COR-L47 (cell line): ENCODE data around the gene CES3.
"Not testable (repeated sequence)": the region's sequence is repeated elsewhere in the genome, so short reads cannot be mapped to it uniquely, and the experiment has no call there.

Experiments used
- DNase-seq: peaks from one replicate; lab custom pipeline; 2025; lab: John Stamatoyannopoulos, UW

The CES3 gene

DNA sequence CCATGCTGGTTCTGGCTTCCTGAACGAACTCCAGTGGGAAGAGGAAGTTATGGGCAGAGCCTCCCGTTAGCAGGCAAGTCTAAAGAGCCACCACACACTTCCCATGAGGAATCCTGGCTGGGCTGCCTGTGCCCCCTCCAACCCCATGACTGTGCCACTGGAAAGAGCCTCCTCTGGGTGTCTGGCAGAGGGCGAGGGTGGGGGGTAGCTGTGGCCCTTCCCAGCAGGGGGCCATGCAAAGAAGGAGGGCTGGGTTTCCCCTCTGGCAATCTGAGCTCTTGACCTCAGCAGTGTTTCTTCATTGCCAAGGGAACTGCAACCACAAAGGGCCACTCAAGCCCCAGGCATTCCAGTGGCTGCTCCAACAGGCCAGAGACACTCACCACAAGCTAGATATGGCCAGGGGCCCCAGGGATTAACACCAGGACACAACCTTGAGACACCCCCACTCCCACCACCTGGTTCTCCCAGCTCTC is 34.1 kb upstream of the CES3 start:
- DNase-seq = no peak

GRCh38 chr16:66927918-66928649 is 33.0 kb upstream of the CES3 start:
- no peak for DNase-seq

DNA sequence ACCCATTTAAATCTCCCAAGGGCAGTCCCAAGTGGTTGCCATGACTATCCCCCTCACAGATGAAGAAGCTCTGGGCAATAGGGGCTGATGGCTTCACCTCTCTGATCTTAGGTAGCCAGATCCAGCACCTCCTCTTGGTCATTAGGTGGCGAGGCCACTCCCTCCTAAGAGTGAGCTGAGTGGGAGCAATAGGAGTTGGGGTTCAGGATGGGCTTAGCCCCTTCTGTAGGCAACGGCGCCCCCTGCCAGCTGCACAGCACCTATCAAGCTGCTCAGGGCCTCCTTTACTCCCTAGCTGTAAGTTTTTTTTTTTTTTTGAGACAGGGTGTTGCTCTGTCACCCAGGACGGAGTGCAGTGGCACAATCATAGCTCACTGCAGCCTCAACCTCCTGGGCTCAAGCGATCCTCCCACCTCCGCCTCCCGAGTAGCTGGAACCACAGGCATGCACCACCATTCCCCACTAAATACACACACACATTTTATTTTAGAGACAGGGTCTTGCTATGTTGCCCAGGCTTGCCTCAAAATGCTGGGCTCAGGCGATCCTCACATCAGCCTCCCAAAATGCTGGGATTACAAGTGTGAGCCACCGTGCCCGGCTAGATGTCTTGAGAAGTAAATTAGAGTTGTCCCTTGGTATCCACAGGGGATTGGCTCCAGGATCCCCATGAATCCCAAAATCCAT is 32.2 kb upstream of the CES3 start:
- no peak for DNase-seq

DNA sequence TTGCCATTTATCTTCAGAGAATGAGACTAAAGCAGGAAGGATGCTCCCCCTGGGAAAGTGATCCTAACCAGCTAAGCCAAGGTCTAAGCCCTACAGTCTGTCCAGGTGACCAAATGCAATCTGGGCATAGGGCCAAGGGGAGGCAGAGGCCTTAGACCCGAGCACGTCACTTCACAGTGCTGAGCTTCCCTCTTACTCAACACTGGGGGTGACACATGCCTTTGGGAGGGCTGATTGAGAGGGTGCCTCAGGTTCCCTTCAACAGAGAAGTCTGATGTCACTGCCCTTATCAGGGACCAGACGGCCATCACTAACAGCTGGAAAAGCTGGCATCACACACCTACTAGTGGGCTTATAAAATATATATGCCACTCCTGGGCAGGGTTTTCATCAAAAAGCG is 30.9 kb upstream of the CES3 start:
- no peak for DNase-seq

- DNase-seq = no peak
Measured at GRCh38 chr16:66931665-66932064, 29.4 kb upstream of the CES3 start.

GRCh38 chr16:66932076-66932475 is 29.0 kb upstream of the CES3 start:
- no peak for DNase-seq

- DNase-seq = no peak
Measured at GRCh38 chr16:66933776-66934137, 27.3 kb upstream of the CES3 start.

DNA sequence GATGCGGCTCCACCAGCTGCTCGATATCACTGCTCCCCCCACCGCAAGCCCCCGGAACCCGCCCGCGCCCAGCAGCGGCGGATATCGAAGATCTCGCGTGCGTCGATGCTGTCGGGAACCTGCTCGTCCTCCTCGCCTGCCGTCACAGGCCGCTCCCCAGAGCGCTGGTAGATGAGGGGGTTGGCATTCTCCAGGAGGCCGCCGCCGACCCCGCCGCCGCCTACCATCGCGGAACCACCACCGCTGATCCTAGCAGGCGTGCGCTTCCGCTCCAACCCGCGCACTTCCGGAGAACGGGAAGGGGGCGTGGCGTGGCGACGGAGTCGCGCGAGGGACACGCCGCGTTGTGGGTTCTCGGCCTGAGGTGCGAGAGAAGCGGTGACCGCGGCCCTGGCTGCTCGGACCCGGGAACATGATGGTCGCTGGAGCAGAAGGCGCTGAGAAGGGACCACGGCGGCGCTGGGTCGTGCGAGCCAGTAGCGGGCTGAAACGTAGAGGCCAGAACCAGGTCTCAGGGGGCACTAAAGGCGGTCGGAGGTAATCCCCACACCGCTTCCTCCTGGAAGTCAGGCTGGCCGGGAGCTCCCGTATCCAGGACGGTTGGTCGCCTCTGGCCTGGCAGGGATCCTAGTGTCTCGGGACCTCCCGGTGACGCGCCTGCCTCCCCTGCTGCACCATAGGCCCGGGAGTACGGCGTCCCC is 26.8 kb upstream of the CES3 start, which contains the start of gene CIAO2B:
TSS of gene CIAO2B (minus strand) at position 265 of the 701 bp plus-strand sequence. CDS start at position 227, 38 bp downstream.
- DNase-seq = peak; percentile 74

- DNase-seq = not testable (repeated sequence)
Measured at GRCh38 chr16:66934839-66935313, 26.2 kb upstream of the CES3 start.

DNA sequence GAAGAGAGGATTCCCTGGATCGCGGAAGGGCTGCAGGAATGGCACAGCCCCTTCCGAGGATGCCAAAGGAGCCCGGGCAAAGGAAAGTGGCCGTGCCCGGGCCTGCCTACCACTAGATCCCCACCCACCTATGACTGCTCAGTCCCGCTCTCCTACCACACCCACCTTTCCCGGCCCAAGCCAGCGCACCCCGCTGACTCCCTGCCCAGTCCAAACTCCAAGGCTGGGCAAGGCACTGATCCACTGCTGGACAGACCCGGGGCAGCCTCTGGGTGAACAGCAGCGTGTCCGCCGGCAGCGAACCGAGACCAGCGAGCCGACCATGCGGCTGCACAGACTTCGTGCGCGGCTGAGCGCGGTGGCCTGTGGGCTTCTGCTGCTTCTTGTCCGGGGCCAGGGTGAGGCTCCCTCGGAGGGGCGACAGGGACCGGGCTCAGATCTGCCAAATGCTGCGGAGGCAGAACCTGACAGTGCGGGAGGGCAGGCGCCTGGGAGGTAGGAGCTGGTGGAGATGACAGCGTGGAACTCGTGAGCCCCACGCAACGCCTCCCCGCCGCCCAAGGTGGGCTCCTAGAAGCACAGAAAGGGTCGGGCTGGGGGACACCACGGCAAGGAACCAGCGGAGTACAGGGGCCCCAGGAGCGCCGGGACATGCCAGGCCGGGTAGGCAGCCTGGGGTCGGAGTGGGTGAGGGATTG is 25.6 kb upstream of the CES3 start, which contains the start of gene CES2:
TSS of gene CES2 (plus strand) at position 203 of the 698 bp plus-strand sequence. CDS start at position 323, 120 bp downstream.
- no peak for DNase-seq

- no peak for DNase-seq
Measured at GRCh38 chr16:66936462-66936861, 24.6 kb upstream of the CES3 start.

GRCh38 chr16:66936889-66937554 is 24.0 kb upstream of the CES3 start:
- DNase-seq = no peak

DNA sequence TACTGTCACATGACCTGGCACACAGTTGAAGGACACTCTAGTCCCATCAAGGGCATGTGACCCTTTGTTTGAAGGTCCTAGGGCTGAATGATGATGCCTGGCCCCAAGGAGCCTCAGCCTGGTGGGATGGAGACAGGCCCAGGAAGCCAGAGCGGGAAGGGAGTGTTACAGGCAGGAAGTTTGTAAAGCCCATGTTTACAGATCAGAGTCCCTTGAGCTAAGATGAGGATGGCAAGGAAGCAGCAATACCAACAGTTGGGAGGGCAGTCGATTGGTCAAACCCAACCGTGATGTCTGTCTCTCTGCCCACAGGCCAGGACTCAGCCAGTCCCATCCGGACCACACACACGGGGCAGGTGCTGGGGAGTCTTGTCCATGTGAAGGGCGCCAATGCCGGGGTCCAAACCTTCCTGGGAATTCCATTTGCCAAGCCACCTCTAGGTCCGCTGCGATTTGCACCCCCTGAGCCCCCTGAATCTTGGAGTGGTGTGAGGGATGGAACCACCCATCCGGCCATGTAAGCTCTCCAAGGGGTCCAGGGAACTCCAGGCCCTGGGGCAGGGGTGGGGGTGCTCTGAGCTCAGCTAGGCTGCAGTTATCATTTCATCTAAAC is 23.2 kb upstream of the CES3 start:
- no peak for DNase-seq

GRCh38 chr16:66939366-66939765 is 21.7 kb upstream of the CES3 start:
- no peak for DNase-seq

GRCh38 chr16:66940236-66940635 is 20.8 kb upstream of the CES3 start:
- no peak for DNase-seq

- no peak for DNase-seq
Measured at GRCh38 chr16:66942981-66943380, 18.1 kb upstream of the CES3 start.

- no peak for DNase-seq
Measured at GRCh38 chr16:66943426-66944053, 17.5 kb upstream of the CES3 start.

GRCh38 chr16:66944054-66944441 is 17.0 kb upstream of the CES3 start:
- DNase-seq = no peak

GRCh38 chr16:66944971-66945370 is 16.1 kb upstream of the CES3 start:
- DNase-seq = not testable (repeated sequence)

DNA sequence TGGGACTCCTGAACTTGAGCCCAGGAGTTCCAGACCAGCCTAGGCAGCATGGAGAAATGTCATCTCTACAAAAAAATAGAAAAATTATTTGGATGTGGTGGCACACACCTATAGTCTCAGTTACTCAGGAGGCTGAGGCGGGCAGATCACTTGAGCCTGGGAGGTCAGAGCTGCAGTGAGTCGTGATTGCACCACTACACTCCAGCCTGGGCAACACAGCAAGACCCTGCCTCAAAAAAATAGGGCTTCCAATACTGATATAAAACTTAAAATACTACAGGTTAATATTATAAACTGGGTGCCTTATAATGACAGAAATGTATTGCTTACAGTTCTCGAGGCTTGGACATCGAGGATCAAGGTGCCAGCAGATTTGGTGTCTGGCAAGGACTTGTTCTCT is 15.1 kb upstream of the CES3 start:
- no peak for DNase-seq
